CD4-positive, alpha-beta T cell treated with Interleukin-12 subunit alpha and Interleukin-12 subunit beta, for 1 hour (primary cell): ENCODE measurements around the gene POT1.

Experiments used
- DNase-seq: peaks from one replicate; pipeline ENCODE4 v3.0.0-alpha.2; 2020

The POT1 gene

GRCh38 chr7:124800386-124800785 is 129.2 kb downstream of the POT1 start:
- DNase-seq, result no peak

- no peak for DNase-seq
Measured at GRCh38 chr7:124799448-124799847, 130.2 kb downstream of the POT1 start.

- DNase-seq, result no peak
Measured at GRCh38 chr7:124796771-124797170, 132.9 kb downstream of the POT1 start.

DNA sequence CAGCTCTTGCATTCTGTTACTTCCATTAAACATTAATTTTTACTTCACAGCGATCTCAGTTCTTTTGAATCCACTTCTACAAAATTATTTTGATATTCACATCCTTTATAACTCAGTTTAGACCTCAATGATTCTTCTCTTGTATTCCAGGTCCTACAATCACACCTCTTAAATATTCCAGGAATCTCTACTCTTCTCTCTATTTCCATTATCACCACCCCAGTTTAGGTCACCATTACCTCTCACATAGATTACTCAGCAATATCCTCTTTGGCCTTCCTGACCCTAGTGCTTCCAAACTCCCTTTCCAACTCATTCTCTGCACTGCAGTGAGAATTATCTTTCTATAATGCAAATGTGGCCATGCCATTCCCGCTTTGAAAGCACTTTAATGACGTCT is 136.9 kb downstream of the POT1 start:
- no peak for DNase-seq

DNA sequence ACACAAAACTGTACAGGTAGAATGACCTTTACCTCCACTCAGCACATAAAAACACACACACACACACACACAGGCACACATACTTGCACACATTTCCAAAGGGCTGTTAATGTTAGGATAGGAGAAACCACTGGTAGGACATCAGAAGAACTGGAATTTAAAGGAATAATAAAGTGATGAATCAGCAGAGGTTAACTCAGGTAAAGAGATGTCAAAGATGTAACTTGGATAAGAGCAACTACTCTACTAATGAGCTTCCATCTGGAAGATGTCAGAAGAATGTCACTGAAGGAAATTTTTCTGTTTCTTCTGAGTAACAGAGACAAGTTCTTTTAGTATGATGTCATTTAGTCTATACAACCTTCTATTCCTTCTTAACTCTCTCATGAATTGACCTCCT is 137.6 kb downstream of the POT1 start:
- DNase-seq, result no peak

DNA sequence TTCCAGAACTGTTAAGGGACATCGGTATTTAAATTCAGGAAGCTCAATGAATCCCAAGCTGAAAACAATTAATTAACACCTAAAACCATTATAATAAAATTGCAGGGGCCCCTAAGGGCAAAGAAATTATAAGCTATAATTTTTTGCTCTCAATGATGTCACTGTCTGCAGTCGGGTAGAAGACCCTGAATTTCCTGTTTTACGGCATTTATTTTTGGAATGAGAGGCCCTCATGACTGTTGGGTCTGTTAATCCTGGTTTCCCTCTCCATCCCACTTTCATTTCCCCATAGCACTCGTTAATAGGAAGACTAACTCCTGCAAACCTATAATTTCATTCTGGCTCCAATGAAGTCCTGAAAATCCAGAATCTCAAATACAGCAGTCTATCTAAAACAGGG is 138.2 kb downstream of the POT1 start:
- DNase-seq, result no peak

GRCh38 chr7:124790645-124791044 is 139.0 kb downstream of the POT1 start:
- DNase-seq, result no peak

DNA sequence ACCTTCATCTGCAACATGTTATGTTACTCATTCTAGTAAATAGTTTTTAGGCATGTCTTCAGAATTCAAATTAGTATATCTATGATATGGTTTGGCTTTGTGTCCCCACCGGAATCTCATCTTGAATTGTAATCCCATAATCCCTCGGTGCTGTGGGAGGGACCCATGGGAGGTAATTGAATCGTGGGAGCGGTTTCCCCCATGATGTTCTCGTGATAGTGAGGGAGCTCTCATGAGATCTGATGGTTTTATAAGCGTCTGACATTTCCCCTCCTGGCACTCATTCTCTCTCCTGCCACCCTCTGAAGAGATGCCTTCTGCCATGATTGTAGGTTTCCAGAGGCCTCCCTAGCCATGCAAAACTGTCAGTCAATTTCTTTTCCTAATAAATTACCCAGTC is 143.6 kb downstream of the POT1 start:
- no peak for DNase-seq

GRCh38 chr7:124784879-124785818 is 144.5 kb downstream of the POT1 start:
- no peak for DNase-seq

DNA sequence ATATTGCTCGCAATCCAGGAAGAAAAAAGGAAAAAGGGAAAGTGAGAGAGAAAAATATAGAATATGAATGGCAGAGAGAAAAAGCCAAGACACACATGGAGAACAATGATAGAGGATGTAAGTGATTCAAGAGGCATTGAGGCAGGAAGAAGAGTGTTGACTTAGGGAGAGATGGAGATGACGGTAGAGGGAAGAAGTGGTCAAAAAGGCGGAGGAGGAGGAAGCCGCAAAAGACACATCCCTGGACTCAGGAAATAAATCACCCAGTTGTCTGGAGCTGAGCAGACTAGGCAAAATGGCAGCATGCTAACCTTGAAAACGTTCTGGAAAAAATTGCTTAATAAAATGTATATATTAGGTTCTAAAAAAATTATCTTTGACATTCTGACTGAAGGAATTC is 146.4 kb downstream of the POT1 start:
- no peak for DNase-seq

DNA sequence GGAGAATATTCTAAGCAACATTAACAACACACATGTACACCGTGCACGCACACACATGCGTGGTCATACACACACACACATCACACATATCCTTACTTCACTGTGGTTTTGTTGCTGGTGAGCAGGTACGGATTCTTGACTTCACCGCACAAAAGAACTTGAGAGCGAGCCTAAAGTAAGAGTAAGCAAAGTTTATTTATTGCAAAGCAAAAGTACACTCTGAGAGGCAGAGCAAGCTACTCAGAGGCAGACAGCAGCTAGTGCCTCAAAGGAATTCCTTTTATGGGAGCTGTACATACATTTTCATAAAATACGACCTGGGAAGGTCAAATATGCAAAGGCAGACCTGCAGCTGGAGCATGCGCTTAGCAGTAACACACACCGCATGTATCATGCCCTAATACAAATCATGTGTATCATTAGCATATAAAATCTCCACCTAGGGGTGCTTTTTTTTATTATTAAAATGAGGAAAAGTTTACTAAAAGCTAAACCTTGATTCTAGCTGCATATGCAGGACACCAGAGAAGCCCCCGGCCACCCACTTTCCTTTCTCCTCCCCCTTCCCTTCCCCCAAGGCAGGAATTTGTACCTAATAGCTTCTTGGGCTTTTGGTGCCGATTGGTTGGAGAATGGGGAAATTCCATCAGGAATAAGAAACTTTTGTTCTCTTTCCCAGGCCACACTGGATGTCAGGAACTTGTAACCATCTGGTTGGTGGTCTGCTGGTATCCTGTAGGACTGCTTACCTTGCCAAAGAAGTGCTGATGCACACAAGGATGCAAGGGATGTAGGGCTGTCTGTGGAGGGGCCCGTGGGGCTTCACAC is 147.5 kb downstream of the POT1 start:
- DNase-seq, result no peak

- no peak for DNase-seq
Measured at GRCh38 chr7:124781418-124781817, 148.2 kb downstream of the POT1 start.

DNA sequence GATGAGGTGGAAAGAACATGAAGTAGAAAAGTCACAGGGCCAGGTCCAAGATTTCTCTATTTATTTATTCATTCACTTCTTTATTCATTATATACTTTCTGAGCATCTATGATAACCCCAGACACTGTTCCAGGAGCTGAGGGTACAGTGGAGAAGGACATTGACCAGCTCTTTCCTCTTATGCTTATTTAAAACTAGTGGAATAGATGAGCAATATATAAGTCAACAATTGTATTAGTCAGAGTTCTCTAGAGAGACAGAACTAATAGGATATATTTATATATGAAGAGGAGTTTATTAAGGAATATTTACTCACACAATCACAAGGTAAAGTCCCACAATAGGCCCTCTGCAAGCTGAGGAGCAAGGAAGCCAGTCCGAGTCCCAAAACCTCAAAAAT is 149.0 kb downstream of the POT1 start:
- DNase-seq, result no peak

GRCh38 chr7:124780056-124780455 is 149.6 kb downstream of the POT1 start:
- no peak for DNase-seq

DNA sequence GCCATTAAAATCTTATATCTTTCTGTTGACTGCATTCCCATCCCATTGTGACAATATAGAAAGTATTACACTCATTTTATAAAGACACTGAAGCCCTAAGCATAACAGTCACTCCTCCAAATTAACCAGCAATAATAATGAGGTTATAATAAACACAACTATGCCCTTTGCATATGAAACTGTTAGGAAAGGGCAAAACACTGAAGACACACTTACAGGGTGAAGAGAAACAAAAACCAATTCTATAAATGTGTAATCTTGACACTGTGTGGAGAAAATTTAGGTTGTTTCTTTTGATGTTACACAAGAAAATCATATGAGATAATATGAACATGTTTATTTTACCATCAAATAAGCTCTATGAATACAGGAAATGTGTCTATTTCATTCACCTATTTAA is 150.0 kb downstream of the POT1 start:
- no peak for DNase-seq

DNA sequence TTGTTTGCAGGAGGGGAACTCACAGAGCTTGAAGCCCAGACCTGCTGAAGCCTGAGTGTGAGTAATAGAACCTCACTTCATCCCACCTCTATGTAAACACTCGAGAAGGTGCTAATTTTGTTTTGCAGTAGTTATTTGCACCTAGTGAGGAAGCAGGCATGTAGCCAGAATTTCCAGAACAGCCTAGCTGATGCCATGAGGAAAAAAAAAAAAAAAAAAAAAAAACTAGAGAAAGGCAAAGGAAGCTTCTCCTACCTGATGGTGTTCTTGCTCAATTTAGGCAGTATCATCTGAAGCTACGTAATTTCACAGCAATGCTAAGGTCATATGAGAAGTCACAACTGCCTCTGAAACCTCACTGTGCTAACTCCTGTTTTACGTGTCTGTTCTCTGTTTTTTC is 150.4 kb downstream of the POT1 start:
- no peak for DNase-seq

DNA sequence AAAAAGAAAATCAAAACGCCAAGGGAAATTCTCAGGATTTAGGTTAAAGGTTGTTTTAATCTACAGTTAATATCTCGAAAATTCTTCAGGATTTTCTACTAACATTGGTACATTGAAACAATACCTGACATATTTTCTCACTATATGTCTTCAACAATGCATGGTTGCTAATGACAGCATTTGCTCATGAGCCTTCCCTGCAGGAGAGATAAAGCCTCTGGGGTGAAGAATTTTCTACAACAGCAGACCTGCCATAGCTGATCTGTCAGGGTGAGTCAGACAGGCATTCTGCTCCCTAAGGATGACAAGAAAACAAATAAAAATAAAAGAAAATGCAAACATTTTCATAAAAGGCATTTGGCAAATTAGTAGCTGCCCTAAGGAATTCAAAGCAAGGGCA is 152.4 kb downstream of the POT1 start:
- no peak for DNase-seq

GRCh38 chr7:124776153-124776552 is 153.5 kb downstream of the POT1 start:
- no peak for DNase-seq

GRCh38 chr7:124775422-124775821 is 154.2 kb downstream of the POT1 start:
- DNase-seq, result no peak

GRCh38 chr7:124773938-124774337 is 155.7 kb downstream of the POT1 start:
- no peak for DNase-seq

GRCh38 chr7:124773339-124773738 is 156.3 kb downstream of the POT1 start:
- DNase-seq, result no peak
